Kasumi-1 (cell line): Measurements from ENCODE around the gene CDH18.

Experiments used
- DNase-seq, 2 experiments: peaks; one replicate each; lab custom pipeline; 2025; lab: John Stamatoyannopoulos, UW

Gene CDH18

DNA sequence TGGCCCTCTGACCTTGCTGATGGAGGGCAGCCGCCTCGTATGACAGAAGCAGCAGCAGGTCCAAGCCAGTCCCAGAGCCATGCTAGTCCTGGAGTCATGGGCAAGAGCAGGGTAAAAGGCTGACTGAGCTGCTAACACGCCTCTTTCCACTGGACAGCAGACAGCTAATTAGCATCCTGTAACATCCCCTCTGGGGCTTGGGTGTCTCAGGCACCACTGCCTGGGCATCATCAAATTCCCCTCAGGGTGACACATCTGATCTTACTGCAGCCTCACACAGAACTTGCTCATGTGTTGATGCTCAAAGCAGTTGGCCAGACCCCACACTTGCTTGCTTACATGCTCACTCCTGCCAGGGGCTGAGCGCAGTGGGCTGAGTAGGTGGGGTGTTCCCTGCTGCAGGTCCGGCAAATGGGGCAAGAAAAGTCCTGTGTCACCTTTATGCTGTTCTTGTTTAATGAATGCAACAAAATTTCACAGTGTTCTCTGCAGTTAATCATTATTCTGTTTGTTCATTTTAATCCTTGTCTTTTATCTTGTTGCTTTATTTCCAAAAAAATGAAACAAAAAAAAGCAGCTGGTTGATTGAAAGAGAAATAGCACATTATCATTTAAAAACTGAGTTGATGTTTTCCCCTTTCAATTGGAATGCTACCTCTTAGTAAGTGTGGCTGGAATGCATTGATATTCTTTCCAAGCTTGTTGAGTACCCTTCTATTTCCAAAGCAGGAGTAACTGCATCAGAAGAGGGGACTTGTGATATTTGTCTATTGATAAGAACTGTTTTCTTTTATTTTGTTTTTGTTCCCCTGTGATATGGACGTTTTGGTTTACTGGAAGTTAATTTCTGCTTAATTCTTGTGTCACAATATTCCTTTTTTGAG, 254.1 kb downstream of the CDH18 start:
- DNase-seq: no peak

DNA sequence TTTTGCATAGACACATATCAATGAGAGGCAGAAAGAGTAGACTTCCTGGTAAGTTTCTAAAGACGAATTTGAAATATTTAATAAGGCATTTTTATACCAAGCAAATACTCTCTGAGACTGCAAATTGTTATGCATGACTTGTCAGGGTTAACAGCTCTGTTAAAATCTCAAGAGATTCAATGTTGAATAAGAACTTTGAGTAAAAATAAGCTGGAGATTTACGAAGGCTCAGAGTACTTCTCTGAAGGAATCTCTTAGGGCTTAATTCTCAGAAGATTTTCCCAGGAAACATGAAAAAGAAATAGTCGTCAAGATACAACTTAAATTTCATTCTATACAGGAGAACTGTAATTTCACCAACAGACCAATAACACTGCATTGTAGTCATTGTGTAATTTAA, 259.4 kb downstream of the CDH18 start:
- no peak for DNase-seq

- no peak for DNase-seq
These were observed 268.9 kb downstream of the CDH18 start for GRCh38 chr5:19719109-19719508.

GRCh38 chr5:19713740-19714139, 274.3 kb downstream of the CDH18 start:
- no peak for DNase-seq

- DNase-seq: no peak
These were observed 278.6 kb downstream of the CDH18 start for GRCh38 chr5:19709403-19709802.

- DNase-seq: no peak
These were observed 281.2 kb downstream of the CDH18 start for GRCh38 chr5:19706776-19707175.

GRCh38 chr5:19701731-19702130, 286.3 kb downstream of the CDH18 start:
- DNase-seq: no peak

GRCh38 chr5:19694949-19695611, 292.9 kb downstream of the CDH18 start:
- DNase-seq: no peak

- no peak for DNase-seq
These were observed 297.0 kb downstream of the CDH18 start for GRCh38 chr5:19690978-19691377.

GRCh38 chr5:19685473-19685872, 302.5 kb downstream of the CDH18 start:
- DNase-seq: no peak

GRCh38 chr5:19676895-19677294, 311.1 kb downstream of the CDH18 start:
- DNase-seq: no peak

GRCh38 chr5:19660679-19661078, 327.3 kb downstream of the CDH18 start:
- DNase-seq: no peak

DNA sequence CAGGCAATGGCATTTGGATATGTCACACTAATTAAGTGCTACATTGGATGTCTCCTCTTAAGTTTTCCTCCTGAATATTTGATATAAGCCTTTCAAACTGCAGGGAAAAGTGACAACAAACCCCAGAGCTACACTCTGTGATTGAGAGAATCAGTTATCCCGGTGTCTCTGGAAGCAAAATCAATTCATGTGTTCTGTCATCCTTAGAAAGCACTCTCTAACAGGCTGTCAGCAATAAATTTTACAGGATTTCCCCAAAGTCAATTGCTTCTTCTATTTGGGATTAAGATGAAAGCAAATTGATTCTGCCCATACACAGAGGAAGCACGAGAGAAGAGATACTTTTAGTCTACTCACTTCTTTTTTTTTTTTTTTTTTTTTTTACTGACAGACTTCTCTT, 332.4 kb downstream of the CDH18 start:
- DNase-seq: no peak

- DNase-seq: no peak
These were observed 349.5 kb downstream of the CDH18 start for GRCh38 chr5:19638461-19638860.

GRCh38 chr5:19630876-19631275, 357.1 kb downstream of the CDH18 start:
- DNase-seq: no peak

DNA sequence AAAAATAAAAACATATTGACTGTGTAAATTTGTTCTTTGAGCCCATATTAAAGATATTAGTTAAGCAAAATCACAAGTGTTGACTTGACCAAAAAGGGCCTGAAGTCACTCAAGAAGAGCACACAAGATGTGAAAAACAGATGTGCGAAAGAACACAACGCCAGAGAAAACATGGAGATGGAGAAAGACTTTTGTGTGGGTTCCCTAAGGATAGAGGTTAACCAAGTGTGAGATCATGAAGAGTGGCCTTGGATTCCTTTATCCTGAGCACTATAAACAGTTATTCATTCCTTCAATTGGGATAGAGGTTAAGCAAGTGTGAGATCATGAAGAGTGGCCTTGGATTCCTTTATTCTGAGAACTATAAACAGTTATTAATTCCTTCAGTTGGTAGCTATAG, 361.8 kb downstream of the CDH18 start:
- DNase-seq: no peak

- no peak for DNase-seq
These were observed 362.4 kb downstream of the CDH18 start for GRCh38 chr5:19625562-19625961.

GRCh38 chr5:19619571-19619970, 368.4 kb downstream of the CDH18 start:
- peak; percentile 40 to 50 for DNase-seq

DNA sequence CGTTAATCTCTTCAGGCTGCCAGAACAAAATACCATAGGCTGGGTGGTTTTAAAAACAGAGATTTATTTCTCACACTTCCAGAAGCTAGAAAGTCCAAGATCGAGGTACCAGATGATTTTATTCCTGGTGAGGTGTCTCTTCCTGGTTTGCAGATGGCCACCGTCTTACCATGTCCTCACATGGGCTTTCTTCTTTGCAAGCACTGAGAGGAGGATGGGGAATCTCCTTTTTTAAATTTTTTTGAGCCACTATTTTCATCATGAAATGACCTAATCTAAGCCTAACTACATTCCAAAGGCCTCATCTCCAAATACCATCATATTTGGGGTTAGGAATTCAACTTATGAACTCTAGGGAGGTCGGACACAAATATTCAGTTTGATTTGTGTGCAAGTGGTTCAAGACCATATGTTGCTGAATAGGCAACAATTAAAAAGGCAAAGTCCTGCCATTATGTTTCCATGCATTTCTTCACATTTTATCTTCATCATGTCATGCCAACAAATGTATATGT, 371.2 kb downstream of the CDH18 start:
- DNase-seq: no peak

DNA sequence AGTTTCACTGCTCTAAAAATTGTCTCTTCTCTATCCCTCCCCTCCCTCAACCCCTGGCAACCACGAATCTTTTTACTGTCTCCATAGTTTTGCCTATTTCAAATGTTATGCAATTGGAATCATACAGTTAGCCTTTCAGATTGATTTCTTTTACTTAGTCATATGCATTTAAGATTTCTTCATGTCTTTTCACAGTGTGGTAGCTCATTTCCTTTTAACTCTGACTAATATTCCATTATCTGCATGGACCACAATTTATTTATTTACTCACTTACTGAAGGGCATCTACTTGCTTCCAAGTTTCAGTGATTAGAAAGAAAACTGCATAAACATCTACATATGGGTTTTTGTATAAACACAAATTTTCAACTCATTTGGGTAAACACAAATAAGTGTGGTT, 372.3 kb downstream of the CDH18 start:
- DNase-seq: no peak

DNA sequence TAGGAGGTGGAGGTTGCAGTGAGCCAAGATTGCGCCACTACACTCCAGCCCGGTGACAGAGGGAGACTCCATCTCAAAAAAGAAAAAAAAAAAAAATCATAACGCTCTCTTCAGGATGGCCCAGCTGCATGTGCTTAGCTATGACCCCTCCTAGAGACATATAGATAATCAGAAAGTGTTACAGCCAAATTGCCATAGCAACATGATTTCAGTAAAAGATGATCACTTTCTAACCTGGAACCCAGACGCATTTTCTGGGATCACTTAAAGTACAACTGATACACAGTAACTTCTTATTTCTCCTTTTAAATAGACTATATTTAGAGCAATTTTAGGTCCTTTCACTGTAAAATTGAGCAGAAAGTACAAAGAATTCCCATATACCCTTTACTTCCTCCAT, 372.9 kb downstream of the CDH18 start:
- no peak for DNase-seq

- peak; percentile 46 to 58 for DNase-seq
These were observed 379.5 kb downstream of the CDH18 start for GRCh38 chr5:19608444-19609002.

DNA sequence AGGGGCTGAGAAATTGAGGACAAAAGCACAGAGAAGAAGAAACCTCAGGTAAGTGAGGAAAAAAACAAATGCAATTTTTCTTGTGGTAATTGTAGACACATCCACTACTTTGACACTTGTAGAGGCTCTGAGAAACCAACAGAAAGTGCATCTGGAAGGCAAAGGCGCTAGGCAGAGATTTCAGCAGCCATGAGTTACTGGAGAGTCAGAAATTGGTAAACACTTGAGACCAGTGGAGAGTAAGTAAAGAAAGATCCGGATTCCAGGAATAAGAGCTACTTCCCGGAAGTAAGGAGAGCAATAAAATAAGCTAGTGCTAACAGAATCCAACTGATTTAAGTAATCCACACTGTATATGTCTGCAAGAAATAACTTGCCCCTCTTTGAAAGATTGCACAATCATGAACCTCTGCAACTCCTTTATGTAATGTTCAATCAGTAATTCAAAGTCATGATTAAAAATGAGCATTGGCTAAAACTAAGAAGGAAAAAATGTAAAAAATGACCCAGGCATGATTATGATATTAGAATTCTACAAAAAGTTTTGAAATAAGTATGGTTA, 382.1 kb downstream of the CDH18 start:
- DNase-seq: no peak
